Activated CD8-positive, alpha-beta T cell treated with anti-CD3 and anti-CD28 coated beads for 36 hours (primary cell): ENCODE results near the gene ITPR2. TPM values are rescaled to one million over a fixed set of nuclear protein-coding genes. Genes with fewer than 3 reads are reported as not detected.
"Not testable (repeated sequence)": the region's sequence is repeated elsewhere in the genome, so short reads cannot be mapped to it uniquely, and the experiment has no call there.

ENCODE experiments used
- ATAC-seq: fragments of 200-7000 bp; cut with Tn5 transposase; one replicate; pipeline ENCODE4 v1.10.0; 2021; ENCODE audit warnings: mild to moderate bottlenecking, moderate library complexity
- CTCF ChIA-PET: fragments of 350-600 bp; sonication (Branson Sonifier 250); formaldehyde crosslinking; loops from one replicate; lab custom pipeline; 2021; ENCODE audit warnings: antibody characterized with exemption; lab: Charles Lee
- POLR2A ChIA-PET: fragments of 350-600 bp; sonication (Branson Sonifier 250); formaldehyde crosslinking; loops from one replicate; lab custom pipeline; 2021; ENCODE audit warnings: antibody characterized with exemption; lab: Charles Lee
- DNase-seq: peaks from one replicate; pipeline ENCODE4 v3.0.0-alpha.2; 2020
- H3K27ac Mint-ChIP-seq: one replicate; pipeline ENCODE4 v1.8.0; 2021; ENCODE audit warnings: mild to moderate bottlenecking, mixed read lengths
- H3K27me3 Mint-ChIP-seq: one replicate; pipeline ENCODE4 v1.8.0; 2021; ENCODE audit warnings: mixed read lengths
- H3K36me3 Mint-ChIP-seq: one replicate; pipeline ENCODE4 v1.8.0; 2021; ENCODE audit warnings: low read depth, mixed read lengths
- H3K4me1 Mint-ChIP-seq: one replicate; pipeline ENCODE4 v1.8.0; 2021; ENCODE audit warnings: low read depth, mixed read lengths
- H3K4me3 Mint-ChIP-seq: one replicate; pipeline ENCODE4 v1.8.0; 2021; ENCODE audit warnings: mild to moderate bottlenecking, moderate library complexity, mixed read lengths
- H3K9me3 Mint-ChIP-seq: one replicate; pipeline ENCODE4 v1.8.0; 2021; ENCODE audit warnings: mixed read lengths
- CTCF ChIP-seq: fragments of 200-600 bp; IDR thresholded peaks from one replicate; pipeline ENCODE4 v1.8.0; 2022; ENCODE audit warnings: antibody characterized with exemption, mild to moderate bottlenecking
- intact Hi-C: fragments of 100-400 bp; cut with micrococcal nuclease; formaldehyde crosslinking; loops from one replicate; pipeline ENCODE4 v1.10.0; 2022
- total RNA-seq, 2 experiments: library from RNA; stranded (reverse); gene quantifications; one replicate each; pipeline ENCODE4 v1.2.3, GENCODE V29; 2021

The ITPR2 gene
- total RNA-seq, 2 experiments from 2014 or later, result 38.9 to 41.2 TPM

- POLR2A ChIA-PET, result no interaction called here
- TF ChIP-seq CTCF, result no peak
- H3K36me3 Mint-ChIP-seq, result peaks cover 25% of the 10 kb centered on the region
Measured at GRCh38 chr12:26790645-26790994, 42.4 kb downstream of the ITPR2 start.

GRCh38 chr12:26789731-26790644 lies 43.0 kb downstream of the ITPR2 start:
- H3K27me3 Mint-ChIP-seq, result no peaks in the 10 kb centered on the region
- ChIA-PET POLR2A (no interaction called here), CTCF (interaction anchor here (0.8 to 1.3 kb wide), 5 partner anchors 14 to 95 kb away, joined by 3 to 4 read pairs (median 3); partner anchors contain the start of gene ITPR2)
- intact Hi-C loops, result no loop called here
- H3K36me3 Mint-ChIP-seq, result peaks cover 25% of the 10 kb centered on the region
- H3K4me1 Mint-ChIP-seq, result peaks cover 29% of the 10 kb centered on the region
- no peak for DNase-seq
- H3K4me3 Mint-ChIP-seq, result no peak overlapping the region
- ATAC-seq, result no peak
- H3K9me3 Mint-ChIP-seq, result no peaks in the 10 kb centered on the region
- TF ChIP-seq CTCF, result no peak
- H3K27ac Mint-ChIP-seq, result no peak overlapping the region

More at GRCh38 chr12:26790645-26790994, 42.4 kb downstream of the ITPR2 start:
- H3K4me3 Mint-ChIP-seq, result no peak overlapping the region
- DNase-seq, result no peak
- H3K27ac Mint-ChIP-seq, result no peak overlapping the region
- CTCF ChIA-PET, result no interaction called here
- H3K9me3 Mint-ChIP-seq, result no peaks in the 10 kb centered on the region
- H3K27me3 Mint-ChIP-seq, result no peaks in the 10 kb centered on the region
- peaks cover 29% of the 10 kb centered on the region for H3K4me1 Mint-ChIP-seq
- ATAC-seq, result no peak
- intact Hi-C loops, result no loop called here

- Mint-ChIP-seq H3K27ac (no peak overlapping the region), H3K4me1 (peaks cover 31% of the 10 kb centered on the region), H3K27me3 (no peaks in the 10 kb centered on the region), H3K36me3 (peaks cover 38% of the 10 kb centered on the region), H3K4me3 (no peak overlapping the region), H3K9me3 (no peaks in the 10 kb centered on the region)
- DNase-seq, result no peak
- intact Hi-C loops, result no loop called here
- POLR2A ChIA-PET, result no interaction called here
- TF ChIP-seq CTCF, result no peak
- CTCF ChIA-PET, result no interaction called here
- ATAC-seq, result no peak
Measured at GRCh38 chr12:26786865-26787514, 46.0 kb downstream of the ITPR2 start.

- TF ChIP-seq CTCF, result no peak
- Mint-ChIP-seq H3K4me1 (peaks cover 28% of the 10 kb centered on the region), H3K9me3 (no peaks in the 10 kb centered on the region), H3K27me3 (no peaks in the 10 kb centered on the region), H3K4me3 (no peak overlapping the region), H3K27ac (no peak overlapping the region), H3K36me3 (peaks cover 40% of the 10 kb centered on the region)
- CTCF ChIA-PET, result no interaction called here
- DNase-seq, result no peak
- ATAC-seq, result no peak
- POLR2A ChIA-PET, result no interaction called here
- intact Hi-C loops, result no loop called here
Measured at GRCh38 chr12:26786491-26786864, 46.5 kb downstream of the ITPR2 start.

- H3K4me1 Mint-ChIP-seq, result peaks cover 15% of the 10 kb centered on the region
- ATAC-seq, DNase-seq, H3K27me3 Mint-ChIP-seq, CTCF ChIA-PET, H3K4me3 Mint-ChIP-seq, POLR2A ChIA-PET, H3K9me3 Mint-ChIP-seq, H3K27ac Mint-ChIP-seq, intact Hi-C loops: not testable (repeated sequence)
- peaks cover 55% of the 10 kb centered on the region for H3K36me3 Mint-ChIP-seq
Measured at GRCh38 chr12:26783816-26784379, 49.1 kb downstream of the ITPR2 start.
